ENCODE results near the gene ZNF682. TPM values are rescaled to one million over a fixed set of nuclear protein-coding genes. Genes with fewer than 3 reads are reported as not detected.
A peak's percentile ranks its signal among the peaks of the same experiment; 100 is the strongest.
"Not testable (repeated sequence)": the region's sequence is repeated elsewhere in the genome, so short reads cannot be mapped to it uniquely, and the experiment has no call there.

The ZNF682 gene
- total and polyA plus RNA-seq, 4 experiments from 2014 or later = 3.7 to 7.3 (median 6.3) TPM

DNA sequence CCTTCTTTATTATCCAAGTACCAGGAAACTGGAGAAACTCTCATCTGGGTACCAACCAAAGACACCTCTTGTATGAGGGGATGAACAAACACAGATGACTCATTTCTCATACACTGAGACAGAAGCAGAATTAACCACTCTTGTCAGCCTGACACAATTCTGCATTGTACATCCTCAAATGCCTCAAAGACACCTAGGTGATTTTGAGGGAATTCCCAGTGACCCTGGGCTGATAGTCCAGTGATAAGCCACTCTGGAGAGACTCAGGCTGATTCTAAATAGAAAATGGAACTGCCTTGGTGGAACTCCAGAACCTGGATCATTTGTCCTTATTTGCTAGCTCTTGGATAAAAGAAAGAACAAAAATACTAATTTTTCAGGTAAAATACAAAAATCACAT is 19.4 kb upstream of the ZNF682 start:
- H3K9me3 Mint-ChIP-seq; H3K4me1 Mint-ChIP-seq; H3K27ac Mint-ChIP-seq; DNase-seq; H3K36me3 Mint-ChIP-seq; intact Hi-C loops (cut with micrococcal nuclease); H3K9me3 ChIP-seq (ENCODE audit: control insufficient read depth in 1 of 2, low read length in 2 of 2); H3K27me3 ChIP-seq (ENCODE audit: insufficient read depth, low read length); H3K27ac ChIP-seq (ENCODE audit: low read depth, low read length); H3K27me3 Mint-ChIP-seq; CTCF ChIA-PET (ENCODE audit: partially characterized antibody); H3K4me3 Mint-ChIP-seq; H3K36me3 ChIP-seq (ENCODE audit: insufficient read depth, low read length); POLR2A ChIA-PET (ENCODE audit: partially characterized antibody); H3K4me3 ChIP-seq (ENCODE audit: low read length in 2 of 2); H3K4me1 ChIP-seq (ENCODE audit: insufficient read depth, low read length): not testable (repeated sequence)

DNA sequence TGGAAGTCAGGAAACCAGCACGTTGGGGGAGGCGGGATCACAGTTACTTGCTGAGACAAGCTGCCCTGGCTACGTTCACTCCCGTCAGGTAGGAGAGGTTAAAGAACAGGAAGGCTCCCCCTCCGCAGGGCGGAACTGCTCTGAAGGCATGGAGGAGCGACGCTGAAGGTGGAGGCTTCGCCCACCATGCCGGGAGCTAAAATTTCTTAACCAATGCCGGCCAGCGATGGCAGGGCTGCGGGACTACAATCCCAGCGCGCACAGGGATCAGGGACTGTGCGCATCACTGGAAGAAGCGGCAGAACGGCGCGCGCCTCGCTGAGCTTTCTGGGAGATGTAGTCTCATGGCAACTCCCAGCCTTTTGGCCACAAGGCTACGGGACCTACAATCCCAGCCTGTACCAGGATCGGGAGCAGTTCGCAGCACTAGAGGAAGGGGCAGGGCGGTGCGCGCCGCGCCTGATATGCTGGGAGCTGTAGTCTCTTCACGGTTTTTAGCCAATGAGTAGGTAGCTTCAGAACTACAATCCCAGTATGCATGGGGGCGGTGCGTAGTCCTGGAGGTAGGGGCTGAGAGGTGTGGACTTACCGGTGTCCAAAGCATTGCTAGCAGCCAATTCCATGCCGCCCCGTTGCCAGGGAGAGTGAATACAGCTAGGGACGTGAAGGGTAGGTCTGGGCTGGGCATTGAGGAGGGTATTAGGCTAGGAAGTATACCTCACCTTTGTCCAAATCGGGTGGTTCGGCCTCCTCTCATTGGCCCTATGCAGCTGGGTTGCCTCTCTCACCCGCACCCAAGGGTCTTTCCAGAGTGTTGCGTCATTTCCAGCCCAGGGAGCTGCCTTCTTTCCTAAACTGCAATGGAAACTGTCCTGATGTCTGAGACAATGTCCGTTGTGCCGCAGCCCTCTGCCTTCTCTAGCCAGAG is 12.8 kb upstream of the ZNF682 start:
- no peaks in the 10 kb centered on the region for H3K27me3 ChIP-seq (ENCODE audit: insufficient read depth, low read length)
- Mint-ChIP-seq H3K27ac (peak overlapping the region; percentile 75 to 97 (median 94)), H3K4me3 (peak overlapping the region; percentile 94 to 100 (median 99)), H3K36me3 (peaks cover 0 to 8% of the 10 kb centered on the region in 2 donors), H3K9me3 (no peaks in the 10 kb centered on the region), H3K27me3 (no peaks in the 10 kb centered on the region), H3K4me1 (peaks cover 3 to 22% (median 14%) of the 10 kb centered on the region in 4 donors)
- H3K36me3 ChIP-seq (ENCODE audit: insufficient read depth, low read length) = no peaks in the 10 kb centered on the region
- peak; percentile 43 to 58 (median 48) for DNase-seq
- intact Hi-C loops (cut with micrococcal nuclease) = loop anchor here (1.0 to 2.0 kb wide), 3 partner anchors 13 to 115 kb away; partner anchors contain the start of genes ZNF486, ZNF682 and ZNF90
- peak overlapping the region; percentile 53 to 95 for H3K4me3 ChIP-seq (ENCODE audit: low read length in 2 of 2)
- H3K9me3 ChIP-seq (ENCODE audit: control insufficient read depth in 1 of 2, low read length in 2 of 2) = no peaks in the 10 kb centered on the region
- ChIA-PET CTCF (ENCODE audit: partially characterized antibody) (interaction anchor here (0.9 to 2.0 kb wide), 4 partner anchors 12 to 611 kb away, joined by 3 to 6 read pairs (median 4); partner anchors contain the start of genes ZNF253 and ZNF682), POLR2A (ENCODE audit: partially characterized antibody) (interaction anchor here (0.6 to 2.3 kb wide), 14 partner anchors 13 to 1454 kb away, joined by 3 to 36 read pairs (median 6); partner anchors contain the start of genes ATP13A1, ZNF14, ZNF431 and ZNF486)
- peak overlapping the region; percentile 62 for H3K27ac ChIP-seq (ENCODE audit: low read depth, low read length)
- H3K4me1 ChIP-seq (ENCODE audit: insufficient read depth, low read length) = peaks cover 8% of the 10 kb centered on the region

DNA sequence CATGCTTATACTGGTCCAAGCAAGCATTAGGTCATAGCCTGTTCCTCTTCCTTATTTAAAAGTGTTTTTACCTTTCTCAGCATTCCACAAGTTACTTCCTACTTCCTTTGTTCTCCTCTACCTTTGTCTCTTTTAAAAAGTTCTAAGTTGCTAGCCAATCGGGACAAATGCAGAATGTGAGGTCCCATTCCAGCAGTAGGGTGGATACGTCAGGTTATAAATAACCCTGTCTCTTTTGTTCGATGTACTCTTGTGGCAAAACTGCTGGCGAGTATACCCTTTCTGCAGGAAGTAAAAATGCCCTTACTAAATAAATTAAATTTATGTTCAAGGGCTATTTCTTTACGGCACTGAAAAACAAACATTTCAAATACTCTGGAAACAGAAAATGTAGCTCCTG is 6.4 kb upstream of the ZNF682 start:
- POLR2A ChIA-PET (ENCODE audit: partially characterized antibody); H3K27me3 Mint-ChIP-seq; H3K4me3 Mint-ChIP-seq; H3K9me3 Mint-ChIP-seq; H3K27ac Mint-ChIP-seq; H3K27ac ChIP-seq (ENCODE audit: low read depth, low read length); CTCF ChIA-PET (ENCODE audit: partially characterized antibody); H3K4me1 ChIP-seq (ENCODE audit: insufficient read depth, low read length); H3K4me3 ChIP-seq (ENCODE audit: low read length in 2 of 2); H3K4me1 Mint-ChIP-seq; DNase-seq; H3K36me3 ChIP-seq (ENCODE audit: insufficient read depth, low read length); H3K27me3 ChIP-seq (ENCODE audit: insufficient read depth, low read length); H3K36me3 Mint-ChIP-seq; H3K9me3 ChIP-seq (ENCODE audit: control insufficient read depth in 1 of 2, low read length in 2 of 2); intact Hi-C loops (cut with micrococcal nuclease): not testable (repeated sequence)

DNA sequence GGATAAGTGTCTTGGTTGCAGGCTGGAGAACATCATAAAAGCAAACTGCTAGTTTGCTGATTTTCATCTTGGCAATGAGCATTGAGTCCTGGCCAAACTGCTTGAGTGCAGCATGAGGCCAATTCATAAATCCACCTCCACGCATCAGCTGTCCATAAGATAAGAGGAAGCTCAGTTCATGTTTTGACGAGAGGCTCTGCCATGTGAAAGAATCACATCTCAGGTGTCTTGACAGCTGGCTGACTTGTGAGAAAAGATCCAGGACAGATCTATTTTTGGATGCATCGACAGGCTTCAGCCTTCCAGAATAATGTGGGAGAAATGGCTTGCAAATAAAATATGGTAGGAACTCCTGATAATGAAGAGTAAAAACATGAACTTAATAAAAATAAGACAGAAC is 5.4 kb upstream of the ZNF682 start:
- intact Hi-C loops (cut with micrococcal nuclease) = no loop called here
- CTCF ChIA-PET (ENCODE audit: partially characterized antibody) = no interaction called here
- POLR2A ChIA-PET (ENCODE audit: partially characterized antibody) = no interaction called here

DNA sequence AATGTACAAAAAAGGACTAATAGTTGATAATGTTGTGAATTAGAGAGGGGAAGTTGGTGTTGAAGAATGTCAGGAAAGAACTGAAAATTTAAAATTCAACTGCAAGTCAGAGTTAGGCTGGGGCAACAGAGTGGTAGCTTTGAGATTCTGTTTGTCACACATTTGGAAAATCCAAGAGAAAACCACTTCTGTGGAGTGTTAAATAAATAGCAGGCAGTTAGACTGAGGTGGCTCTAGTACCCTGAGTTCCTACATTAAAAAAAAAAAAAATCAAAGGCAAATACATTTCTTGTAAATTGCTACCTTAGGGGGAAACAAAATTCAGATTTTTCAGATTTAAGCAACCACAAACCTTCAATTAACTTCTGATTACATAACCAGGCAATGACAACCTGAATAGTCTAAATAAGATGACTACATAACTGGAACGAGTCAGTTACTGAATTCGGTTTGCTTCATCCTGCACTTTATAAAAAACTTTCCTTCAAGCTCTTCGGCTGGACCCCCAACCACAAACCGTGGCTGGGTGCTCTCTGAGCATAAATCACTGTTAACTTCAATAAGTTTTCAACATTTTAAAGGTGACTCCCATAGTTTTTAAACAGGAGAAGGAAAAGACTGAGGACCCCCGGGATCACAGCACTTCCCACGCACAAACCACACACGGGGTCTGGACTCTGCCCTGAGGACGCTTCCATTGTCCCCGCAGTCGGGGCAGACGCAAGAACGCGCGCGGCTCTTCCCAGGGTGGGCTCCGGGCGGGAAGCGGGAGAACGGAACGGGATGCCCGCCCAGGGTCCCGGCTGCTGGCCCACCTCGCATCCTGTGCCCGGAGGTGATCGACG is 725 bp downstream of the ZNF682 start:
- Mint-ChIP-seq H3K36me3 (peaks cover 6 to 14% of the 10 kb centered on the region in 2 donors), H3K9me3 (no peaks in the 10 kb centered on the region), H3K27me3 (peaks cover 0 to 3% of the 10 kb centered on the region in 2 donors), H3K27ac (peak overlapping the region; percentile 78 to 98 (median 91)), H3K4me1 (peaks cover 13 to 27% (median 18%) of the 10 kb centered on the region in 4 donors), H3K4me3 (peak overlapping the region; percentile 95 to 98 (median 97))
- POLR2A ChIA-PET (ENCODE audit: partially characterized antibody) = interaction anchor here (0.6 to 2.2 kb wide), 10 partner anchors 14 to 527 kb away, joined by 3 to 36 read pairs (median 4); partner anchors contain the start of genes ZNF486, ZNF506, ZNF737 and ZNF90
- Histone ChIP-seq H3K27ac (ENCODE audit: low read depth, low read length) (peak overlapping the region; percentile 66), H3K9me3 (ENCODE audit: control insufficient read depth in 1 of 2, low read length in 2 of 2) (no peaks in the 10 kb centered on the region), H3K36me3 (ENCODE audit: insufficient read depth, low read length) (no peaks in the 10 kb centered on the region), H3K27me3 (ENCODE audit: insufficient read depth, low read length) (no peaks in the 10 kb centered on the region), H3K4me1 (ENCODE audit: insufficient read depth, low read length) (peaks cover 13% of the 10 kb centered on the region), H3K4me3 (ENCODE audit: low read length in 2 of 2) (peak overlapping the region; percentile 79 to 96)
- peak; percentile 10 to 65 (median 25) for DNase-seq
- CTCF ChIA-PET (ENCODE audit: partially characterized antibody) = interaction anchor here (0.6 to 2.2 kb wide), 4 partner anchors 9 to 1470 kb away, joined by 3 to 6 read pairs (median 4); no protein-coding TSS in a partner anchor
- intact Hi-C loops (cut with micrococcal nuclease) = loop anchor here (1.0 to 10.0 kb wide), 4 partner anchors 14 to 886 kb away; partner anchors contain the start of genes ZNF486, ZNF85 and ZNF90

More for the DNA sequence above, 5.4 kb upstream of the ZNF682 start:
- Mint-ChIP-seq H3K4me1 (peaks cover 0 to under 1% (median under 1%) of the 10 kb centered on the region in 4 donors), H3K27ac (no peak overlapping the region), H3K4me3 (no peak overlapping the region), H3K27me3 (no peaks in the 10 kb centered on the region), H3K36me3 (no peaks in the 10 kb centered on the region), H3K9me3 (no peaks in the 10 kb centered on the region)
- H3K9me3 ChIP-seq (ENCODE audit: control insufficient read depth in 1 of 2, low read length in 2 of 2) = no peaks in the 10 kb centered on the region
- H3K36me3 ChIP-seq (ENCODE audit: insufficient read depth, low read length) = no peaks in the 10 kb centered on the region
- no peaks in the 10 kb centered on the region for H3K27me3 ChIP-seq (ENCODE audit: insufficient read depth, low read length)
- no peak overlapping the region for H3K4me3 ChIP-seq (ENCODE audit: low read length in 2 of 2)
- no peak overlapping the region for H3K27ac ChIP-seq (ENCODE audit: low read depth, low read length)
- no peak for DNase-seq
- H3K4me1 ChIP-seq (ENCODE audit: insufficient read depth, low read length) = no peaks in the 10 kb centered on the region

DNA sequence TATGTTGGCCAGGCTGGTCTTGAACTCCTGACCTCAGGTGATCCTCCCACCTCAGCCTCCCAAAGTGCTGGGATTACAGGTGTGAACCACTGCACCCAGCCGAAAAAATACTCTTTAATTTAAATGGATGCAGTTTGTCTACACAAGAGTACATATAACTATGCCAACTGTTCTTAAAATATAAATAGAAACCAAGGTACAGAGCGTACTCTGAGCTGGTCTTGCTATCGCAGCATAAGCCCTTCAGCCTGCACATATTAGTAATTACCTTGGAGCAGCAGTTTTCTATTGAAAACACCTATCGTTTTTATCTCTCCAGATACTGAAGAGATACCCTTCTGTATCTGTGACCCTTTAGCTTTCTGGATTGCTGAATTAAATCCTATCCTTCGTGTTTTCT is 3.4 kb downstream of the ZNF682 start:
- peaks cover 6 to 29% of the 10 kb centered on the region in 2 donors for H3K36me3 Mint-ChIP-seq
- H3K4me3 Mint-ChIP-seq = no peak overlapping the region
- ChIA-PET POLR2A (ENCODE audit: partially characterized antibody) (no interaction called here), CTCF (ENCODE audit: partially characterized antibody) (no interaction called here)
- peaks cover 0 to 2% (median 0%) of the 10 kb centered on the region in 8 donors for H3K9me3 Mint-ChIP-seq
- intact Hi-C loops (cut with micrococcal nuclease) = loop anchor here (10.0 kb wide), 1 partner anchor 889 kb away; the partner anchor contains the start of gene ZNF85
- peaks cover 0 to 3% of the 10 kb centered on the region in 2 donors for H3K27me3 Mint-ChIP-seq
- no peaks in the 10 kb centered on the region for H3K9me3 ChIP-seq (ENCODE audit: control insufficient read depth in 1 of 2, low read length in 2 of 2)
- no peak overlapping the region for H3K27ac ChIP-seq (ENCODE audit: low read depth, low read length)
- H3K4me1 ChIP-seq (ENCODE audit: insufficient read depth, low read length) = peaks cover 13% of the 10 kb centered on the region
- H3K27ac Mint-ChIP-seq = no peak overlapping the region
- no peak for DNase-seq
- H3K27me3 ChIP-seq (ENCODE audit: insufficient read depth, low read length) = no peaks in the 10 kb centered on the region
- H3K4me3 ChIP-seq (ENCODE audit: low read length in 2 of 2) = no peak overlapping the region
- no peaks in the 10 kb centered on the region for H3K36me3 ChIP-seq (ENCODE audit: insufficient read depth, low read length)
- peaks cover 13 to 32% (median 20%) of the 10 kb centered on the region in 4 donors for H3K4me1 Mint-ChIP-seq

Measured in CD4-positive, alpha-beta memory T cell (primary cell).